Caco-2 (cell line): Measurements from ENCODE around the gene C19orf33. TPM values are rescaled to one million over a fixed set of nuclear protein-coding genes. Genes with fewer than 3 reads are reported as not detected.

ENCODE experiments used
- BruUV-seq: library from RNA; stranded (reverse); fragments of 400-500 nt; replicated peaks from 2 replicates; lab custom pipeline; 2021; lab: Mats Ljungman, UMichigan
- CTCF ChIA-PET: fragments of 300-600 bp; sonication (Branson Sonifier 250); formaldehyde crosslinking; loops from one replicate; lab custom pipeline; 2022; ENCODE audit warnings: antibody characterized with exemption; lab: Charles Lee
- POLR2A ChIA-PET: fragments of 300-600 bp; sonication (Branson Sonifier 250); formaldehyde crosslinking; loops from one replicate; lab custom pipeline; 2022; ENCODE audit warnings: antibody characterized with exemption; lab: Charles Lee
- DNase-seq, 2 experiments: peaks; one replicate each; pipeline versions ENCODE4 v3.0.0 to v3.0.0-alpha.2; 2020 to 2022
- H3K27me3 ChIP-seq: replicated peaks from 2 replicates; pipeline ENCODE4 v1.6.0; 2011; ENCODE audit warnings: low read length; ENCODE audit not compliant: control insufficient read depth, insufficient read depth
- H3K36me3 ChIP-seq: 2 replicates; pipeline ENCODE4 v1.5.1; 2011; ENCODE audit warnings: low read length; ENCODE audit not compliant: control insufficient read depth, insufficient read depth
- H3K4me1 ChIP-seq: fragments of 250-450 bp; sonication (Bioruptor Pico); 2 replicates; pipeline ENCODE4 v1.5.1; 2020; ENCODE audit warnings: mild to moderate bottlenecking
- H3K4me3 ChIP-seq: 2 replicates; pipeline ENCODE4 v1.5.1; 2011; ENCODE audit warnings: low read depth, mild to moderate bottlenecking, control low read depth, low read length
- H3K9me3 ChIP-seq: fragments of 250-450 bp; sonication (Bioruptor Pico); 2 replicates; pipeline ENCODE4 v1.5.1; 2020; ENCODE audit warnings: mild to moderate bottlenecking, moderate library complexity
- H3K27ac Mint-ChIP-seq: one replicate; pipeline ENCODE4 v1.8.0; 2022; ENCODE audit warnings: mixed read lengths; ENCODE audit not compliant: unreplicated experiment
- H3K27me3 Mint-ChIP-seq: one replicate; pipeline ENCODE4 v1.8.0; 2022; ENCODE audit warnings: mixed read lengths; ENCODE audit not compliant: insufficient read depth, unreplicated experiment
- H3K36me3 Mint-ChIP-seq: one replicate; pipeline ENCODE4 v1.8.0; 2022; ENCODE audit warnings: mild to moderate bottlenecking, mixed read lengths; ENCODE audit not compliant: insufficient read depth, unreplicated experiment
- H3K4me1 Mint-ChIP-seq: one replicate; pipeline ENCODE4 v1.8.0; 2022; ENCODE audit warnings: low read depth, mixed read lengths; ENCODE audit not compliant: unreplicated experiment
- H3K4me3 Mint-ChIP-seq: one replicate; pipeline ENCODE4 v1.8.0; 2022; ENCODE audit warnings: mild to moderate bottlenecking, moderate library complexity, mixed read lengths; ENCODE audit not compliant: unreplicated experiment
- H3K9me3 Mint-ChIP-seq: one replicate; pipeline ENCODE4 v1.8.0; 2022; ENCODE audit warnings: mixed read lengths; ENCODE audit not compliant: unreplicated experiment
- CTCF ChIP-seq, 2 experiments: fragments of 200-600 bp in 1 of 2; IDR thresholded peaks; 1 replicate in 1 of 2; 2 replicates in 1 of 2; pipeline versions ENCODE4 v1.5.1 to v1.8.0; 2011 to 2022; ENCODE audit warnings: antibody characterized with exemption in 1 of 2, control low read depth in 1 of 2, inconsistent platforms in 1 of 2, low read depth in 1 of 2, low read length in 1 of 2, mild to moderate bottlenecking in 1 of 2, moderate library complexity in 1 of 2; ENCODE audit not compliant: insufficient read depth in 1 of 2, severe bottlenecking in 1 of 2, unreplicated experiment in 1 of 2
- intact Hi-C: fragments of 100-400 bp; cut with micrococcal nuclease; formaldehyde crosslinking; loops from one replicate; pipeline ENCODE4 v1.10.0; 2022; ENCODE audit not compliant: unreplicated experiment
- total RNA-seq: library from RNA; stranded (reverse); gene quantifications from 2 replicates; pipeline ENCODE4 v1.2.3, GENCODE V29; 2022

Gene C19orf33
- total RNA-seq, 1 experiment from 2014 or later, result 18.6 TPM

DNA sequence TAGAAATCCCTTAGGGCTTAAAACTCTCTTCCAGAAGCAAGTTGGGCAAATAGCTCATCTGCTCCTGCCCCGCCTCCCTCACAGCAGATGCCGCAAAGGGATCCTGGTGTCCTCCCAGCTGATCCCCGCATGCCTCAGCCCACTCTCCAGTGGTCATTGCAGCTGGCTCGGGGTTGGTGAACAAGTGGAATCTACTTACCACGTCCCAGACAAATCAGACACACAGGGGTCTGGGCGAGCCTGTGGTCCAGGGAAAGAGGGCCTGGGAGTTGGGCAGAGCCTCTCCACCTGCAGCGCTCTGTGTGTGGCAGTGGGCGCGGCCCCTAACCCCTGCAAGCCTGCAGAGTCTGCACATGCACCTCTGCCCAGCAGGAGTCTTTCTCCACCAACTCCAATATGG lies 10.8 kb upstream of the C19orf33 start:
- Mint-ChIP-seq H3K9me3 (no peaks in the 10 kb centered on the region), H3K27ac (no peak overlapping the region), H3K4me1 (peaks cover 1% of the 10 kb centered on the region), H3K4me3 (no peak overlapping the region), H3K36me3 (peaks cover 87% of the 10 kb centered on the region), H3K27me3 (no peaks in the 10 kb centered on the region)
- Histone ChIP-seq H3K36me3 (peaks cover 11% of the 10 kb centered on the region), H3K4me3 (no peak overlapping the region), H3K9me3 (no peaks in the 10 kb centered on the region), H3K27me3 (no peaks in the 10 kb centered on the region), H3K4me1 (peaks cover 6% of the 10 kb centered on the region)
- BruUV-seq, result no TSS peak
- ChIA-PET POLR2A (no interaction called here), CTCF (no interaction called here)
- no peak for DNase-seq
- intact Hi-C loops, result no loop called here
- TF ChIP-seq CTCF (IDR thresholded peaks at IDR 0.05; ENCODE audit: insufficient read depth in 1 of 2, low read depth in 1 of 2, low read length in 1 of 2, severe bottlenecking in 1 of 2, unreplicated experiment in 1 of 2), result no peak

DNA sequence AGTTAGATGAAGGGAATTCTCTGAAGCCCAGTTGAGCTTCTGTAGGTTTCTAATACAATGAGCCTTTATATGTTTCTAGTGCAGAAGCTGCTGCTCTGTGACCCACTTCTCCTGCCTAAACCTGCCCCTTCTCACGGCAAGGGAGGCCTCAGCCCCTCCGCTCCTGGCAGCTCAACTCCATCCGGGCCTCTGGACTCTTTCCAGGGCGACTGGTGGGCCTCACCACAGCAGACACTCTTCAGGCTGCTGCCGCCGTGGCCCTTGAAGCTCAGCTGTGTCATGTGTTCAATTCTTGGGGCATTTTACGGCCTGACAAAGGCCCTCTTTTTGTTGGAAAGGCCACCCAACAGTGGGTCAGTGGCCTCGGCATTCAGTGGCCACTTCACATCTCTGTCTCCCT lies 10.0 kb upstream of the C19orf33 start:
- no peak for TF ChIP-seq CTCF (IDR thresholded peaks at IDR 0.05; ENCODE audit: insufficient read depth in 1 of 2, low read depth in 1 of 2, low read length in 1 of 2, severe bottlenecking in 1 of 2, unreplicated experiment in 1 of 2)
- CTCF ChIA-PET, result interaction anchor here (0.5 kb wide), 2 partner anchors 11 to 51 kb away, joined by 3 to 4 read pairs; no protein-coding TSS in a partner anchor
- Mint-ChIP-seq H3K27ac (no peak overlapping the region), H3K36me3 (peaks cover 85% of the 10 kb centered on the region), H3K4me3 (no peak overlapping the region), H3K4me1 (peaks cover 7% of the 10 kb centered on the region), H3K9me3 (no peaks in the 10 kb centered on the region), H3K27me3 (no peaks in the 10 kb centered on the region)
- Histone ChIP-seq H3K4me1 (peaks cover 14% of the 10 kb centered on the region), H3K36me3 (peaks cover 9% of the 10 kb centered on the region), H3K27me3 (no peaks in the 10 kb centered on the region), H3K9me3 (no peaks in the 10 kb centered on the region), H3K4me3 (no peak overlapping the region)
- intact Hi-C loops, result no loop called here
- BruUV-seq, result no TSS peak
- no peak for DNase-seq
- POLR2A ChIA-PET, result no interaction called here

- intact Hi-C loops, result no loop called here
- H3K27me3 ChIP-seq, result no peaks in the 10 kb centered on the region
- BruUV-seq, result no TSS peak
- H3K4me3 Mint-ChIP-seq, result peak overlapping the region; percentile 5
- no peaks in the 10 kb centered on the region for H3K9me3 ChIP-seq
- no peaks in the 10 kb centered on the region for H3K36me3 ChIP-seq
- H3K4me1 Mint-ChIP-seq, result peaks cover 14% of the 10 kb centered on the region
- no peaks in the 10 kb centered on the region for H3K27me3 Mint-ChIP-seq
- H3K36me3 Mint-ChIP-seq, result peaks cover 51% of the 10 kb centered on the region
- peak overlapping the region; percentile 93 for H3K27ac Mint-ChIP-seq
- no peak for TF ChIP-seq CTCF (IDR thresholded peaks at IDR 0.05; ENCODE audit: insufficient read depth in 1 of 2, low read depth in 1 of 2, low read length in 1 of 2, severe bottlenecking in 1 of 2, unreplicated experiment in 1 of 2)
- peaks cover 45% of the 10 kb centered on the region for H3K4me1 ChIP-seq
- no peaks in the 10 kb centered on the region for H3K9me3 Mint-ChIP-seq
- CTCF ChIA-PET, result interaction anchor here (0.7 to 1.3 kb wide), 2 partner anchors 18 to 30 kb away, joined by 4 to 5 read pairs; no protein-coding TSS in a partner anchor
- no peak overlapping the region for H3K4me3 ChIP-seq
- POLR2A ChIA-PET, result interaction anchor here (0.6 to 1.4 kb wide), 3 partner anchors 14 to 34 kb away, joined by 3 to 13 read pairs (median 3); no protein-coding TSS in a partner anchor
- no peak for DNase-seq
Measured at GRCh38 chr19:38298821-38299680, 5.0 kb upstream of the C19orf33 start.
